K562 (cell line): ENCODE results near the gene FERMT1.

ENCODE experiments used
- BMI1 ChIP-seq: fragments of 150-350 bp; IDR thresholded peaks from 2 replicates; pipeline ENCODE4 v1.6.1; 2014; ENCODE audit warnings: low read length
- EZH2 ChIP-seq: IDR thresholded peaks from 2 replicates; pipeline ENCODE4 v1.6.1; 2012; ENCODE audit warnings: low read depth, mild to moderate bottlenecking, inconsistent platforms, low read length, borderline replicate concordance
- FOXP4 ChIP-seq: sonication (generic); formaldehyde crosslinking; IDR thresholded peaks from 2 replicates; pipeline ENCODE4 v1.8.0; 2022; ENCODE audit warnings: mild to moderate bottlenecking, missing genetic modification reagents, borderline replicate concordance
- GABPA ChIP-seq: fragments of 200-800 bp; sonication (Bioruptor generic); conservative IDR thresholded peaks from 2 replicates; pipeline ENCODE4 v1.6.1; 2016; ENCODE audit warnings: low read depth, missing genetic modification characterization, missing compliant biosample characterization
- HDAC2 ChIP-seq: fragments of 450-650 bp; IDR thresholded peaks from 2 replicates; pipeline ENCODE4 v1.6.1; 2016; ENCODE audit warnings: mild to moderate bottlenecking
- MAFK ChIP-seq: IDR thresholded peaks from 2 replicates; pipeline ENCODE4 v1.6.1; 2011; ENCODE audit warnings: low read length, improper control_type of control experiment
- MLX ChIP-seq, 2 experiments: fragments of 450-650 bp in 1 of 2; sonication (generic) in 1 of 2; formaldehyde crosslinking; conservative IDR thresholded peaks; 2 replicates each; pipeline versions ENCODE4 v1.4.0 to v1.8.1; 2020 to 2022; ENCODE audit warnings: mild to moderate bottlenecking in 1 of 2, missing genetic modification reagents in 1 of 2
- NFYB ChIP-seq: IDR thresholded peaks from 2 replicates; pipeline ENCODE4 v1.6.1; 2011; ENCODE audit warnings: mild to moderate bottlenecking, moderate library complexity; ENCODE audit not compliant: insufficient read length; ENCODE audit errors: extremely low read depth
- SREBF2 ChIP-seq: sonication (generic); formaldehyde crosslinking; IDR thresholded peaks from 2 replicates; pipeline ENCODE4 v1.4.0; 2020; ENCODE audit warnings: mild to moderate bottlenecking, missing genetic modification reagents
- TAF15 ChIP-seq: fragments of 200-400 bp; formaldehyde crosslinking; IDR thresholded peaks from 2 replicates; pipeline ENCODE4 v1.6.1; 2017; ENCODE audit warnings: mild to moderate bottlenecking, low read depth, low read length, moderate library complexity
- ZBTB2 ChIP-seq: fragments of 450-650 bp; IDR thresholded peaks from 2 replicates; pipeline ENCODE4 v1.6.1; 2016; ENCODE audit warnings: antibody characterized with exemption
- ZKSCAN3 ChIP-seq: fragments of 250-450 bp; sonication (Bioruptor Pico); IDR thresholded peaks from 2 replicates; pipeline ENCODE4 v1.4.0; 2020

GRCh38 chr20:6039766-6040165, 83.1 kb downstream of the FERMT1 start:
- TF ChIP-seq EZH2 (no peak), MLX (CRISPR knock-in tag; conservative IDR thresholded peaks at IDR 0.05) (no peak), FOXP4 (no peak), ZBTB2 (no peak), MAFK (no peak), NFYB (no peak), GABPA (tag) (no peak), BMI1 (no peak), TAF15 (no peak), HDAC2 (no peak), SREBF2 (no peak), ZKSCAN3 (CRISPR knock-in tag) (no peak)
